OCI-LY7 (cell line): ENCODE results near the gene TRAPPC14. TPM values are rescaled to one million over a fixed set of nuclear protein-coding genes. Genes with fewer than 3 reads are reported as not detected.

Source experiments
- microRNA-seq: library from miRNA; unstranded; fragments of <30 nt; microRNA quantifications from one replicate; pipeline ENCODE4 v1.2.0, GENCODE V29; 2022; ENCODE audit warnings: borderline replicate concordance
- total RNA-seq, 2 experiments: library from RNA; depleted of rRNA in 1 of 2; stranded (reverse); fragments of >200 nt in 1 of 2; shearing (Covaris generic) in 1 of 2; gene quantifications; 2 replicates each; pipeline ENCODE4 v1.2.3, GENCODE V29; 2014 to 2022

The TRAPPC14 gene
- total RNA-seq, 2 experiments from 2014 or later, result 38.8 to 41.6 TPM

Small RNA genes lying within 50 kb of the gene (microRNA-seq; reads per million reads assigned to microRNA genes)
- gene MIR4658, result not detected

Other genes starting within 250 kb of the TRAPPC14 start
- gene TRIM4, start 239.2 kb downstream of the TRAPPC14 start, total RNA-seq (2014; rRNA removed; shearing (Covaris generic)), result 7.5 and 12.8 TPM in 2 replicates
- 22.3 and 22.5 TPM in 2 replicates for gene TRIM4, start 239.2 kb downstream of the TRAPPC14 start, total RNA-seq (2022)
- gene GJC3, start 229.1 kb downstream of the TRAPPC14 start, total RNA-seq (2014; rRNA removed; shearing (Covaris generic)), result not detected in 2 replicates
- gene GJC3, start 229.1 kb downstream of the TRAPPC14 start, total RNA-seq (2022), result not detected in 2 replicates
- 0.60 and 2.1 TPM in 2 replicates for gene AZGP1, start 182.7 kb downstream of the TRAPPC14 start, total RNA-seq (2014; rRNA removed; shearing (Covaris generic))
- 0.44 and 0.89 TPM in 2 replicates for gene AZGP1, start 182.7 kb downstream of the TRAPPC14 start, total RNA-seq (2022)
- 20.2 and 21.4 TPM in 2 replicates for gene ZKSCAN1, start 143.1 kb downstream of the TRAPPC14 start, total RNA-seq (2014; rRNA removed; shearing (Covaris generic))
- 48.1 and 55.4 TPM in 2 replicates for gene ZKSCAN1, start 143.1 kb downstream of the TRAPPC14 start, total RNA-seq (2022)
- gene ZSCAN21, start 108.9 kb downstream of the TRAPPC14 start, total RNA-seq (2014; rRNA removed; shearing (Covaris generic)), result 5.6 and 9.7 TPM in 2 replicates
- 7.3 and 7.5 TPM in 2 replicates for gene ZSCAN21, start 108.9 kb downstream of the TRAPPC14 start, total RNA-seq (2022)
- gene ZNF3, start 77.0 kb downstream of the TRAPPC14 start, total RNA-seq (2014; rRNA removed; shearing (Covaris generic)), result 19.8 and 21.8 TPM in 2 replicates
- gene ZNF3, start 77.0 kb downstream of the TRAPPC14 start, total RNA-seq (2022), result 23.7 and 24.4 TPM in 2 replicates
- 57.6 and 60.5 TPM in 2 replicates for gene COPS6, start 69.8 kb downstream of the TRAPPC14 start, total RNA-seq (2014; rRNA removed; shearing (Covaris generic))
- 93.3 and 96.0 TPM in 2 replicates for gene COPS6, start 69.8 kb downstream of the TRAPPC14 start, total RNA-seq (2022)
- gene MCM7, start 57.3 kb downstream of the TRAPPC14 start, total RNA-seq (2014; rRNA removed; shearing (Covaris generic)), result 424 and 475 TPM in 2 replicates
- gene MCM7, start 57.3 kb downstream of the TRAPPC14 start, total RNA-seq (2022), result 423 and 443 TPM in 2 replicates
- gene AP4M1, start 57.1 kb downstream of the TRAPPC14 start, total RNA-seq (2014; rRNA removed; shearing (Covaris generic)), result 14.1 and 25.0 TPM in 2 replicates
- gene AP4M1, start 57.1 kb downstream of the TRAPPC14 start, total RNA-seq (2022), result 29.3 and 33.8 TPM in 2 replicates
- gene TAF6, start 39.4 kb downstream of the TRAPPC14 start, total RNA-seq (2014; rRNA removed; shearing (Covaris generic)), result 28.0 and 35.4 TPM in 2 replicates
- 71.0 and 76.5 TPM in 2 replicates for gene TAF6, start 39.4 kb downstream of the TRAPPC14 start, total RNA-seq (2022)
- gene CNPY4, start 39.1 kb downstream of the TRAPPC14 start, total RNA-seq (2014; rRNA removed; shearing (Covaris generic)), result 20.9 and 24.5 TPM in 2 replicates
- gene CNPY4, start 39.1 kb downstream of the TRAPPC14 start, total RNA-seq (2022), result 25.8 and 26.7 TPM in 2 replicates
- gene MBLAC1, start 31.8 kb downstream of the TRAPPC14 start, total RNA-seq (2014; rRNA removed; shearing (Covaris generic)), result 4.4 and 4.8 TPM in 2 replicates
- gene MBLAC1, start 31.8 kb downstream of the TRAPPC14 start, total RNA-seq (2022), result 3.7 and 4.5 TPM in 2 replicates
- 243 and 263 TPM in 2 replicates for gene LAMTOR4, start 9.8 kb downstream of the TRAPPC14 start, total RNA-seq (2014; rRNA removed; shearing (Covaris generic))
- 207 and 237 TPM in 2 replicates for gene LAMTOR4, start 9.8 kb downstream of the TRAPPC14 start, total RNA-seq (2022)
- gene GAL3ST4, start 9.9 kb upstream of the TRAPPC14 start, total RNA-seq (2014; rRNA removed; shearing (Covaris generic)), result 3.9 and 4.6 TPM in 2 replicates
- 5.2 and 6.1 TPM in 2 replicates for gene GAL3ST4, start 9.9 kb upstream of the TRAPPC14 start, total RNA-seq (2022)
- gene GPC2, start 18.7 kb upstream of the TRAPPC14 start, total RNA-seq (2014; rRNA removed; shearing (Covaris generic)), result 20.2 and 33.2 TPM in 2 replicates
- gene GPC2, start 18.7 kb upstream of the TRAPPC14 start, total RNA-seq (2022), result 23.2 and 31.7 TPM in 2 replicates
- gene STAG3, start 19.2 kb upstream of the TRAPPC14 start, total RNA-seq (2014; rRNA removed; shearing (Covaris generic)), result 56.1 and 82.8 TPM in 2 replicates
- 70.2 and 79.2 TPM in 2 replicates for gene STAG3, start 19.2 kb upstream of the TRAPPC14 start, total RNA-seq (2022)
- gene PVRIG, start 61.2 kb upstream of the TRAPPC14 start, total RNA-seq (2014; rRNA removed; shearing (Covaris generic)), result 61.5 and 83.3 TPM in 2 replicates
- 86.6 and 99.4 TPM in 2 replicates for gene PVRIG, start 61.2 kb upstream of the TRAPPC14 start, total RNA-seq (2022)
- not detected in 2 replicates for gene SPDYE3, start 149.0 kb upstream of the TRAPPC14 start, total RNA-seq (2014; rRNA removed; shearing (Covaris generic))
- not detected in 2 replicates for gene SPDYE3, start 149.0 kb upstream of the TRAPPC14 start, total RNA-seq (2022)
- 90.2 and 102 TPM in 2 replicates for gene PILRB, start 199.4 kb upstream of the TRAPPC14 start, total RNA-seq (2014; rRNA removed; shearing (Covaris generic))
- gene PILRB, start 199.4 kb upstream of the TRAPPC14 start, total RNA-seq (2022), result 95.0 and 106 TPM in 2 replicates
- gene PILRA, start 214.8 kb upstream of the TRAPPC14 start, total RNA-seq (2014; rRNA removed; shearing (Covaris generic)), result 6.4 and 8.0 TPM in 2 replicates
- 13.5 and 16.0 TPM in 2 replicates for gene PILRA, start 214.8 kb upstream of the TRAPPC14 start, total RNA-seq (2022)